Right ventricle myocardium inferior (tissue), 1 donor: Measurements from ENCODE around the gene COL4A2. TPM values are rescaled to one million over a fixed set of nuclear protein-coding genes. Genes with fewer than 3 reads are reported as not detected.
A peak's percentile ranks its signal among the peaks of the same experiment; 100 is the strongest.
"Not testable (repeated sequence)": the region's sequence is repeated elsewhere in the genome, so short reads cannot be mapped to it uniquely, and the experiment has no call there.

ENCODE experiments used
- ATAC-seq: fragments of 200-7000 bp; cut with Tn5 transposase; one replicate; pipeline ENCODE4 v1.9.1; 2020; ENCODE audit warnings: mild to moderate bottlenecking, moderate library complexity
- DNase-seq: peaks from one replicate; pipeline ENCODE4 v3.0.0; 2021; ENCODE audit errors: missing footprints
- intact Hi-C: fragments of 100-400 bp; cut with DNase I; formaldehyde crosslinking; loops from one replicate; pipeline ENCODE4 v1.11.0; 2022
- total RNA-seq: library from RNA; stranded (reverse); fragmentation: NEBNext Ultra II Directional; extraction: Animal tissue kit (Norgen Biotek cat#: 25700); gene quantifications from one replicate; pipeline ENCODE4 v1.2.1, GENCODE V29; 2021
- donor health status: DM: no; HTN: yes; CAD: no; lungs with severe emphysema.

COL4A2 gene
- total RNA-seq, 1 donor from 2014 or later: 126 TPM

DNA sequence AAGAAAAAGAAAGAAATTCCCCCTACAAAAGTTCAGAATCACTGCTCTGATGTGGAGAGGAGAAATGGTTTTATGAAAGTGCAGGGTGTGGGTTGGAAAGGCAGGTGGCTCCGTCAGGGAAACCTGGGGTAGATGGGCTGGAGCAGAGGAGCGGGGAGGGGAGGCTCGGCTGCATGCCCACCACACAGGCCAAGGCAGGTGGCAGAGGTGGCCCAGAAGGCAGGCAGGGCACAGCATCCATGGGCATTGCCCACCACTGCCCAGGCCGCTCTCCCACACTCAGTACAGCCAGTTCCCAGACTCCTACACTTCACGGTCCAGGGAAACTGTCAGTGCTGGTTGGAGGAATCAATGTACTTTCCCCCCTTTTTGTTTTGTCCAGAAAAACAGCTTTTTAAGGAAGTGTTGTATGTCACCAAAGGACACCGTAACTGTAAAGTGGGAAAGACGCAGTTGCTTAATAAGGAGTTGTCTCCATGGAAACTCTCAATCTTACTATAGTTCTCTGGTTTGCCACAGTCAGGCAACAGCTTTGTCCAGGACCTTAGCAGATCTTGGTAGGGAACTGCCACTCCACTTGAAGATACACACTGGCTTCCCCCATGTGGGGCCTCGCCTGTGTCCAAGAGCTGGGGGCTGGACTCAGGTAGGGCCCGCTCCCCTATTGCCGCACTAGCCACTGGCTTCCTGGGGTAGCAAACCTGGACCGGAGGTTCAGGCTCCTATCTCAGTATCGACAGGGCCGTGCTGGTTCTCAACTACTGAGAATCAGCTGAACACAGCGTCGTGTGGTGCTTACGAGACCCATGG, 171.5 kb downstream of the COL4A2 start:
- DNase-seq (no peak), ATAC-seq (no peak)
- intact Hi-C loops: no loop called here

DNA sequence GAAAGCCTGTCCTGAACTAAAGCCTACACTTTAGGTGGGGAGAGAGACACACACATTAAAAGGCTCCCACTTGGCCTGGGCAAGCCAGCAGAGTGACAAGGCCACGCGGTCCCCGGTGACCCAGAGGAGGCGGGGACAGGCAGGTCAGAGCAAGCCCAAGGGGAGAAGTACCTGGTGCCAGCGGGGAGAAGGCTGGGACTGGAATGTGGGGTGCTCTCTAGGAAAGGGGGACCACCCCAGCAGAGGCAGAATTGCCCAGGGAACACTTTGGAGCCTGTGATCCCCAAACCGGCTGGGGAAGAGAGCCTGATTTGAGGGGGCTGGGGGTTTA, 172.1 kb downstream of the COL4A2 start:
- no peak for ATAC-seq
- intact Hi-C loops: no loop called here
- no peak for DNase-seq

DNA sequence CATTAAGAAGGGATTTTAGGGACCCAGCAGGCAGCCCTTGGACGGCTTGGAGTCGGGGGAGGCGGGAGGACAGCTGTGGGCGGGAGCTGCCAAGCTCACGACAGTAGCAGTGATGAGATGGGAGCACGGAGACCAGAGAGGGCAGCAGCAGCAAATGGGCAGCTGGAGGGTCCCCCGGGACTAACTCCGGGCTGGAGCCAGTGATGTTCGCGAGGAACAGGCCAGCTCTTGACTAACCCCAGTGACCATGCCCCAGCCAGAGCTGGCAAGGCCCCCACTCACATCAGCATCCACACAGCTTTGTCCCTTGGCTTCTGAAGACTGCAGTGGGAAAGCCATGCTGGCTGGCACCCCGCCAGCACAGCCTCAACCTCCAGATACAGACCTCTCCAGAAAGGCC, 172.6 kb downstream of the COL4A2 start:
- intact Hi-C loops: no loop called here
- ATAC-seq: peak; percentile 64
- peak; percentile 78 for DNase-seq

DNA sequence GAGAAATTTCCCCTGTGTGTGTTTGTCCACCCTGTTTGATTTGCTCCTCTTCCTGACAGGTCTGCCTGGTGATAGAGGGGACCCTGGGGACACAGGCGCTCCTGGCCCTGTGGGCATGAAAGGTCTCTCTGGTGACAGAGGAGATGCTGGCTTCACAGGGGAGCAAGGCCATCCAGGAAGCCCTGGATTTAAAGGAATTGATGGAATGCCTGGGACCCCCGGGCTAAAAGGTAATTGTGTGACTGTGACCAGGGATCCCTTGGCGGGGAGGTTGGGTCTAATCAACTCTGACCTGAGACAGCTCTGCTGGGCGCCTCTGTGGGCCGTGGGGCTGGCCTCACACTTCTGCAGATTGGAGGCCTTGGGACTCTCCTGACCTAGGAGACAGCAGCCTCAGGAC, 173.1 kb downstream of the COL4A2 start:
- intact Hi-C loops: no loop called here
- DNase-seq: no peak
- no peak for ATAC-seq

DNA sequence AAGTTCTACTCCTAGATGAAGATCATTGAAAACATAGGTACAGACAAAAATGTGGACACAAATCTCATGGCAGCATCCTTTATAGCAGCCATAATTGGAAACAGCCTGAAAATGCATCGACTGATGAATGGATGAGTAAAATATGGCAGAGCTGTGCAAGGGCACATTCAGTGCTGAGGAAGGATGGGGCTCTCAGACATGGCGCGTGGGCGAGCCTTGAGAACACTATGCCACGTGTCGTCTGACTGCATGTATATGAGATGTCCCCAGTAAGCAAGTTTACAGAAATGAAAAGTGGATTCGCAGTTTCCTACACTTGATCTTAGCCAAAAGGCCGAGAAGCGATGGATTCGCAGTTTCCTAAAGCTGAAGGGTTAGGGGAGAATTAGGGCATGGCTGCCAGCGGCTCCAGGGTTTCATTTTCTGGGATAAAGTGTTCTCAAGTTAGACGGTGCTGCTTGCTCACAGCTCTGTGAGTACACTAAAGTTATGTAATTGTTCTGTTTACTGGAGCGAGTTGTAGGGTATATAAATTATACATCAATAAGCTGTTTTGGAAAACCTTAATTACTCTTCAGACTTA, 176.4 kb downstream of the COL4A2 start:
- no peak for DNase-seq
- intact Hi-C loops: no loop called here

DNA sequence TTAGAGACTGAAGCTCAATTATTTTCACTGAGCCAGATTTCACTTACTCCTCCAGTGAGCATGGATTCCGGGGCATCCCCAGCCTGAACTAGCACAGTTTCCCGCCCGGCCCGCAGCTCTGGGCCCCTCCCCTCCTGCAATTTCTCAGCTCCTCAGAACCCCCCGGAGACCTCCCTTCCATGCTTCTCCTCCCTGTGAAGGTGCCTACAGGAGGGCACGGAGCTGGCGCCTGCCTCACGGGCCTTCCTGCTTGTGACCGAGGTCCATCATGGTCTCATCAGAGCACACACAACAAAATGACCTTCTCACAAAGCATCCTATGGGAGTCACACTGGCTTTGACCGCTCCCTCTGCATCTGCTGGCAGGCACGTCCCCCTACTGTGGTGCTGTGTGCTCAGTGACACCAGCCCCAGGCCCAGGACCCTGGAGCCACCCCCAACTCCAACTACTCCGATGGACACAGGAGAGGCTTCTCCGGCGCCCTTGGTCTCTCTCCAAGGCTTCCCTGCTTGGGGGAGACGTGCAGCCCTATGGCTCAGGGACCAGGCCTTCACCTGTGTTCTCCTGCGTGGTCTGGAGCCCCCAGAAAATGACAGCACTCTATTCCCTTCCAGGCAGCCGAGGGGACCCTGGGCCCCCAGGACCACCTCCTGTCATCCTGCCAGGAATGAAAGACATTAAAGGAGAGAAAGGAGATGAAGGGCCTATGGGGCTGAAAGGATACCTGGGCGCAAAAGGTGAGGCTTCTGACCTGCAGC, 177.4 kb downstream of the COL4A2 start:
- DNase-seq: no peak
- intact Hi-C loops: no loop called here
- no peak for ATAC-seq

More for the DNA sequence above, 176.4 kb downstream of the COL4A2 start:
- no peak for ATAC-seq

DNA sequence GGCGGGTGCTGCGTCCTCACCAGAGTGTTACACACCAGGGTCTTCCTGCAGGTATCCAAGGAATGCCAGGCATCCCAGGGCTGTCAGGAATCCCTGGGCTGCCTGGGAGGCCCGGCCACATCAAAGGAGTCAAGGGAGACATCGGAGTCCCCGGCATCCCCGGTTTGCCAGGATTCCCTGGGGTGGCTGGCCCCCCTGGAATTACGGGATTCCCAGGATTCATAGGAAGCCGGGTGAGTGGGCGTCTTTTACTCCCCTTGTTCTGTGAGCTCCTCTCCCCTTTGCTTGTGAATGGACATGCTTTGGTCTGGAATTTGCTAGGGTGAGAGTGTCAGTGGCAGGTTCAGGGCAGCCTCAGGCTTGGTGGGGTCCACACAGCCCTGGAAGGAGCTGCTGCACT, 178.5 kb downstream of the COL4A2 start:
- DNase-seq (no peak), ATAC-seq (no peak)
- intact Hi-C loops: no loop called here

DNA sequence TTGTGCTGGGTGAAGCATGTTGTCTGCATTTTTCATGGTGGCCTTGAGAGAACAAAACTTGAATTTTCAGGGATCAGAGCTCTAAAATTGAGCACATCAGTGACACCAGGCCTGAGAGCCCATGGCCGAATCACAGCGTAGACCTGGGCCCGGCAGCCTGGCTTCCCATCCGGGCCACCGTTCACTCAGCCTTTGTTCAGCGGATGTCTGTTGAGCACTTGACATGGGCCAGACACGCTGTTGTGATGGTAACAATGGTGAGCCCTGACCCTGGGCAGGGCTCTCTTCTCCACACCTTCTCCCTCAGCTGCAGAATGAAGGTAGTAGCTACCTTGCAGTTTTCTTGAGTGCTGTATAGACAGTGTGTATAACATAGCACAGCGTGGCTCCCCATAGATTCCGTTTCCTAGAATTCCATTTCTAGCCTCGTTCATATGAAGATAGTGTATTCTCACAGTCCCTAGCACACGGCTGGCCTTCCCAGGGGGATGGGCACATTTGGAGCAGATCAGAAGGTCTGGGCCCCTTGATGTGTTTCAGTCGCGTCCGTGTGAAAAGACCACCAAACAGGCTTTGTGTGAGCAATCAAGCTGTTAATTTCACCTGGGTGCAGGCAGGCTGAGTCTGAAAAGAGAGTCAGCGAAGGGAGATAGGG, 179.1 kb downstream of the COL4A2 start:
- intact Hi-C loops: no loop called here
- ATAC-seq: no peak
- no peak for DNase-seq

DNA sequence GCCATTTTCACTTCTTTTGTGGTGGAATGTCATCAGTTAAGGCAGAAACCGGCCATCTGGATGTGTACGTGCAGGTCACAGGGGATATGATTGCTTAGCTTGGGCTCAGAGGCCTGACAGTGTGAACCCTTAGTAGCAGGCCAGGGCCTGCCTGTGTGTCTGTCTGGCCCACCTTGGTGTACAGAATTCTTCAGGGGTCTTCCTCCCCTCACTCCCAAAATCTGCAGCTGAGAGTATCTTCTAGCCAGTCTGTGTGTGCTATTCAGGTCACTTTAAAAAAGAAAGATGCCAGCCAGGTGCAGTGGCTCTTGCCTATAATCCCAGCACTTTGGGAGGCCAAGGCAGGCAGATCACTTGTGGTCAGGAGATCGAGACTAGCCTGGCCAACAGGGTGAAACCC, 179.8 kb downstream of the COL4A2 start:
- DNase-seq, ATAC-seq, intact Hi-C loops: not testable (repeated sequence)

DNA sequence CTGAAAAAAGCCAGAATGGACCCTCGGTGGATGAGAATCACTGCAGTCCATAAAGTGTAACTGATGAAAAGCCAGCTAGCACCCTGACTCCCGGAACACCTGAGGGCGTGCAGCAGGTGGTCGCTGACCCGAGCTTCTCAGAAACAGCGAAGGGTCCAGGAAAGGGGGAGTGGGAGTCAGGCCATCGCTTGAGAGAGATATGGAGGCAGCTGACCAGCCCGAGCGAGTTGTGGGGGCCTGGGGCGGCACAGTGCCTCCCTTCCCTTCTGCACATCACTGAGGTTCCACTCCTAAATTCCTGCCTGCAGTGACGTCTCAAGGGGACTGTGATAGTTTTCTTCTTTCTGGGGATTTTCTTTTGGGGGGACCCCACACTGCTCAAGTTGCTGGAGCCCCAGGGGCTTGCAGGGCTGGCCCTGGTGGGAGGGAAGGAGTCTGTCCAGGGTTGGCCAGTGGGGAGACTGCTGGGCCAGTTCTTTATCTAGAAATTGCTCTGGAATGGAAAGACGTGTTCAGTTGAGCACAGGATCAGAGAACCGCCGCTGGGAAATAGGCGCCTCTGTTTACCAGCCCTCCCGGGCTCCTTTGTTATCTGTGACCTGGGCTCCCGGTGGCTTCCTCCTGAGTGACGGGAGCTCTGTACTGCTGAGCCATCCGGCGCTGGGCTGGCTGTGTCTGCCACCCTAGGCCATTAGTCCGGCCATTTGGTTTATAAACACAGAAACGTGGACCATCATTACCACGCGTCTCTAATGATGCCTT, 183.1 kb downstream of the COL4A2 start:
- DNase-seq (no peak), ATAC-seq (no peak)
- intact Hi-C loops: no loop called here

DNA sequence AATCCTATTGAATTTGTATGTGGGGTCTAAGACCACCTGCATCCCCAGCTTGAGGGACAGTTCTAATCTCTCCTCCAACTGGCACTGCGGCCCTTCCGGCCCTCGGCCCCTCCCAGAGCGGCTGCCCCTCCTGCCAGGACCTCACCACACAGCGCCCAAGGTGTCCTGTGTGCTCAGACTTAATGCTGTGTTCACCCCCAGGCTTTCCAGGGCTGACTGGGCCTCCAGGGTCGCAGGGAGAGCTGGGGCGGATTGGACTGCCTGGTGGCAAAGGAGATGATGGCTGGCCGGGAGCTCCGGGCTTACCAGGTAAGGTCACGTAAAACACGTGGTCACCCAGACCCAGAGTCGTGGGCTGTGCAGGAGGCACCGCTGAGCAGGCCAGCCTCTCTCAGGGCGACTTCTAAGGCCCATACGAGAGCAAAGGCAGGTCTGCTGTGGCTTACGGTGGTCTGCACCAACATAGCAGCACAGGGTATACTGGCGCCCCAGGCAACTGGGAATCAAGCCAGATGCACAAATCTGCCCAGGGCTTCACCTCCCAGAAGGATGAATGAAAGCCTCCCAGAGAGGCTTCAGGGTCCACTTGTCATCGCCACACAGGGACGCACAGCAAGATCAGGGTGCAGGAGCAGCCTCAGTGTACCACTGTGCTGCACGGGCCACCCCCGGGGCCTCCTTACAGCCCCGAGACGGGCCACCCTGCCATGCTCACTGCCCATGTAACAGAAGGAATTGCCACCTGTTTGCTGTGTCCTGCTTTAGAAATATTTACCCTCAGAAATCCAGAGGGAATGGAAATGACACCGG, 185.0 kb downstream of the COL4A2 start:
- DNase-seq (no peak), ATAC-seq (no peak)
- intact Hi-C loops: no loop called here

DNA sequence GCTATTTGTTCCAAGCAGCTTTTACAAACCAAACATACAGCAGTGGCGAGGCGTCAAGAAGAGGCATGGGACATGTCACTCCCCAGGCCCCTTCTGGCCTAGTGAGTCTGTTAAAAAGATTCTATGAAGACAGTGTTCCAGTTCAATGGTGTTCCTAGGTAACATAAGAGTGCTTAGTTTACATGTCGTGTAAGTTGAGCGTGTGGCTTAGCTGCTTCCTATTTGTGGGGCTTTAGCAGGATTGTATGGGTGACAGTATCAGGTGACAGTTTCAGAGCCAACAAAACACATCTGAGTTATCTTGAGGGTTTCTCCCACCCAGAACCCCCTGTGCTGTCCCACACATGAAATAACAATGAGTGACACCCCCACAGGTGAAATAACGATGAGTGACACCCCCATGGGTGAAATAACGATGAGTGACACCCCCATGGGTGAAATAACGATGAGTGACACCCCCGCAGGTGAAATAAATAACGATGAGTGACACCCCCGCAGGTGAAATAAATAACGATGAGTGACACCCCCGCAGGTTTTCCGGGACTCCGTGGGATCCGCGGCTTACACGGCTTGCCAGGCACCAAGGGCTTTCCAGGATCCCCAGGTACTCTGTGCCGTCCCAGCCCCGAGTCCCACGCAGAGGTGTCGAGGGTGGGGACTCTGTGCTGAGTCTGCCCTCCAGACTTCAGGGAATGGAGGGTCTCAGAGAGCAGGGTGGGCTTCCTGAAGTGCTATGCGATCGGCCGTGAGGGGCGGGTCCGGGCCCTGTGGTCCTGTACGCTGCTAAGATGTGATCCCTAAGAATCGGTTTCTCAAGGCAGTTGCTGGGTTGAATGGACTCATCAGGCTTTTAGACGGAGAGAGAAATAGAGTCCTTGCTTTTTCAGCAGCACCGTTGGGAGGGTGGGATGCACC, 185.9 kb downstream of the COL4A2 start:
- intact Hi-C loops: no loop called here
- peak; percentile 59 for DNase-seq
- no peak for ATAC-seq

DNA sequence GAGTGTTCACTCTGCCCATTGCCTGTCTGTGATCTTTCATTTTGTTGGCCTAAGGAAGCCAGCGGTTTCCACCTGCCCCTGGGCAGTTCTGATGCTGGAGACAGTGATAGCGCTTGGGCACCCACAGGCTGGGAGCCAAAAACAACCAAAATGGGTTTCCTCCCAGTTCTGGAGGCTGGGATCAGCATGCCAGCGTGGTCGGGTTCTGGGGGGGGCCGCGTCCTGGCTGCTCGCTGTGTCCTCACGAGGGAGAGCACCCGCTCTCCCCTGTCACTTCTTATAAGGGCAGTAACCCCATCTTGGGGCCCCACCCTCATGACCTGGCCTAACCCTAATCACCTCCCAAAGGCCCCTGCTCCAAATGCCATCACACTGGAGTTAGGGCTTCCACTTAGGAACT, 186.5 kb downstream of the COL4A2 start:
- intact Hi-C loops: no loop called here
- ATAC-seq (no peak), DNase-seq (no peak)

DNA sequence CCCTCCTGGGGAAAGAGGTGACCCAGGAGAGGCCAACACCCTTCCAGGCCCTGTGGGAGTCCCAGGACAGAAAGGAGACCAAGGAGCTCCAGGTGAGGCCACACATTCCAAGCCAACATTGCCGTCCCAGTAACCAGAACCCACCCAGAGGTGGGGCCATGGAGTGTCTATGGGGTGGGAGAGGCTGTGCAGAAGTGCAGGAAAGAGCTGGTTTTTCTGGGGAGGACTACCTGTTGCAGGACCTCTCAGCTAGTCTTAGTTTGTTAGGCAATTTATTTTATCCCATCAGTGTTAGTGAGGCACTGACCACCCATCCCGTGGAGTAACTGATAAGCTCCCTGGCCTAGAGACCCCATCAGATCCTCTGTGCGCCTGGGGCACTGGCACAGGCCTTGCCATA, 188.3 kb downstream of the COL4A2 start:
- intact Hi-C loops: no loop called here
- ATAC-seq: no peak

DNA sequence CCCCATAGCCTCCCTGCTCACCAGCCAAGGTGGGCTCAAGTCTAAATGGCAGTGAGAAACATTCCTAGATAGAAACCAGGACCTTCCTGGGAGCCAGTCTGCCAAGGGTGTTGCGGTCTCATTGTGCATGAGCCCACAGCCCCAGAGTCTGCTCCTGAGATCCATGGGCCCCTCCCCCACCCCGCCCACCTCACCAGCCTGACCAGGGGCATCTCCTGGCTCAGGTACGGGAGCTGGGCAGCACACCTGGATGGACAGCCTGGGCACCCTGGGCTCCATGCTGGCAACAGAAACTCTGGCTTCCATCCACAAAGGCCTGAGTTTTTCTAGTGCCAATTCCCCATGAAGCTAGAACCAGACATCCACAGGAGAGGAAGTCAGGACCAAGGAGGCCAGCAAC, 188.8 kb downstream of the COL4A2 start:
- intact Hi-C loops: no loop called here
- DNase-seq (no peak), ATAC-seq (no peak)

More for the DNA sequence above, 188.3 kb downstream of the COL4A2 start:
- DNase-seq: no peak

DNA sequence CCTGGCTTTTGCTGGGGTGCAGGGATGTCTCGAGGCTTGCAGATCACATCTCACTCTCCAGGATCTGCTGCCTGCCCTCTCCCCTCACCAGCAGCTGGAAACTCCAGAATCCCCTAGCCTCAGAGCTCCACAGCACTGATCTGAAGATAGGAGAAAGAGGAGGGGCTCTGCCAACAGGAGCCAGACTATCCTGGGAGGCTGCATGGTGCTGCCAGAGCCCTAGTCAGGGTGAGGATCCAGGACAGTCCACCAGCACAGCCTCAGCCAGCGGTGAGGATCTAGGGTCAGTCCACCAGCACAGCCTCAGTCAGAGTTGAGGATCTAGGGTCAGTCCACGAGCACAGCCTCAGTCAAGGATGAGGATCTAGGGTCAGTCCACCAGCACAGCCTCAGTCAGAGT, 189.2 kb downstream of the COL4A2 start:
- intact Hi-C loops: no loop called here
- DNase-seq (no peak), ATAC-seq (no peak)

DNA sequence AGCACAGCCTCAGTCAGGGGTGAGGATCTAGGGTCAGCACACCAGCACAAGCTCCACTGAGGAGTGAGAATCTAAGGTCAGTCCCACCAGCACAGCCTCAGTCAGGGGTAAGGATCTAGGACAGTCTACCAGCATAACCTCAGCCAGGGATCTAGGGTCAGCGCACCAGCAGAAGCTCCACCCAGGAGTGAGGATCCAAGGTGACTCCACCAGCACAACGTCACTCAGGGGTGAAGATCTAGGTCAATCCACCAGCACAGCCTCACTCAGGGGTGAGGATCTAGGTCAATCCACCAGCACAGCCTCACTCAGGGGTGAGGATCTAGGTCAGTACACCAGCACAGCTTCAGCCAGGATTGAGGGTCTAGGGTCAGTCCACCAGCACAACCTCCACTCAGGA, 189.9 kb downstream of the COL4A2 start:
- DNase-seq (no peak), ATAC-seq (no peak)
- intact Hi-C loops: no loop called here
